ENCODE measurements around the gene IL27RA.

DNA sequence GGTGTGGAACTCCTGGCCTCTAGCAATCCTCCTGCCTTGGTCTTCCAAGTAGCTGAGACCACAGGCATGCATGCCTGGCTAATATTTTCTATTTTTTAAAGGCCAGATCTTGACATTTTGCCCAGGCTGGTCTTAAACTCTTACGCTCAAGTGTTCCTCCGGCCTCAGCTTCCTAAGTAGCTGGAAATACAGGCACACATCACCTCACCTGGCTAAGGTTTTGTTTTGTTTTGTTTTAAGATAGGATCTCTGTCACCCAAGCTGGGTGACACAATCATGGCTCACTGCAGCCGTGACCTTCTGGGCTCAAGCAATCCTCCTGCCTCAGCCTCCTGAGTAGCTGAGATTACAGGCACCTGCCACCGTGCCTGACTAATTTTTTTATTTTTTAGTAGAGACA, 9.1 kb upstream of the IL27RA start:
- TF ChIP-seq POLR2AphosphoS5 (IDR thresholded peaks at IDR 0.05; ENCODE audit: low read depth, low read length) (no peak), SIN3A (IDR thresholded peaks at IDR 0.05; ENCODE audit: borderline replicate concordance, insufficient read depth, low read length) (no peak), REST (IDR thresholded peaks at IDR 0.05; ENCODE audit: insufficient read depth in 1 of 2, low read depth in 2 of 2, low read length in 2 of 2) (no peak)

All from PFSK-1 (cell line).